Amniotic epithelial cell (primary cell): Measurements from ENCODE around the gene CHP2.
"Not testable (repeated sequence)": the region's sequence is repeated elsewhere in the genome, so short reads cannot be mapped to it uniquely, and the experiment has no call there.

Source experiments
- DNase-seq: peaks from one replicate; pipeline ENCODE4 v3.0.0-alpha.2; 2010; ENCODE audit warnings: low read depth

CHP2 gene

DNA sequence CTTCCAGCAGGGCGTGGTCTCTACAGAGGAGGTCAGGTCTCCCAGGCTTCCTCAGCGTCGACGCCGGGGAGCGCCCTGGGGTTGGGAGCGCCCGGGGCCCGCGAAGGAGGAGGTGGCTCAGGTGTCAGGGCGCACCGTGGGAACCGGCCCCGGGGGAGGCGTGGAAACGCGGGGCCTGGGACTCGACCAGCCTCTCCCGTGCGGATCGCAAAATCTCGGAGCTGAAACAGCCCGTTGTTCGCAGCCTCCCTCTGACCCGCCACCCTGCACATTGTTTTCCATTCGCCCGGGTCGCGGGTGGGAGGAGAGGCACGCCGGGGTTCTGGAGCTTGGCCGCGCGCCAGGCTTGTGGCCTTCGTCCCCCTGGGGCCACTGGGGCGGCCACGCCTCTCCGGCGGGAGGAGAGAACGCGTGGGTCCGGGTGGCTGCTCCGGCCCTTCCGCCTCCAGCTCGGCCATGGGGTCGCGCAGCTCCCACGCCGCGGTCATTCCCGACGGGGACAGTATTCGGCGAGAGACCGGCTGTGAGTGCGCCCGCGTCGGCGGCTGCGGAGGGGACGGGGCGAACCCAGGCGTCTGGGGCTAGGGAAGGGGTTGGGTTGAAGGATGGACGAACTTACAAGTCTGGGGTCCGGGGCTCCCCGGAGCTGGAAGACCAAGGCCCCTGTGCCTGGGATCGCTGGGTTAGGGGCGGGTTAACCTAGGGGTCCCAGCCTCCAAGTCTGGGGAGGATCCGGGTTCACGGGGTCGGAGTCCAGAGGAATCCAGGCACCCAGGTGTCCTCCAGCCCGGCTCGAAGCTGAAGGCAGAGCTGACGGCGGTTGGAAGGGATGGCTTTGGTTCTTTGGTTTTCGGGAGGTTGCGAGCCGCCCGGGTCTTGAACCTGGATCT lies at the start of gene CHP2:
Gene CHP2, plus strand, starts transcription at position 433 of the 890 bp plus-strand sequence. Its CDS starts 24 bp downstream, at position 457.
- no peak for DNase-seq

DNA sequence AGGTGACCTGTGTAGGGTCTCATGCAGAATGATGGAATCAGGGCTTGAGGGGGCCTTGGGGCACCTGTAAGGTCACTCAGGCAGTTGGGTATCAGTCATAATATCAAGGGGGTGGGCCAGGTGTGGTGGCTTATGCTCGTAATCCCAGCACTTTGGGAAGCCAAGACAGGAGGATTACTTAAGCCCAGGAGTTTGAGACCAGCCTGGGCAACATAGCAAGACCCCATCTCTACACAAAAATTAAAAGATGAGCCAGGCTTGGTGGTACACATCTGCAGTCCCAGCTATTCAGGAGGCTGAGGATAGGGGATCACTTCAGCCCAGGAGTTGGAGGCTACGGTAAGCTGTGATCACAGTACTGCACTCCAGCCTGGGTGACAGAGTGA lies 49.3 kb upstream of the CHP2 start:
- no peak for DNase-seq

DNA sequence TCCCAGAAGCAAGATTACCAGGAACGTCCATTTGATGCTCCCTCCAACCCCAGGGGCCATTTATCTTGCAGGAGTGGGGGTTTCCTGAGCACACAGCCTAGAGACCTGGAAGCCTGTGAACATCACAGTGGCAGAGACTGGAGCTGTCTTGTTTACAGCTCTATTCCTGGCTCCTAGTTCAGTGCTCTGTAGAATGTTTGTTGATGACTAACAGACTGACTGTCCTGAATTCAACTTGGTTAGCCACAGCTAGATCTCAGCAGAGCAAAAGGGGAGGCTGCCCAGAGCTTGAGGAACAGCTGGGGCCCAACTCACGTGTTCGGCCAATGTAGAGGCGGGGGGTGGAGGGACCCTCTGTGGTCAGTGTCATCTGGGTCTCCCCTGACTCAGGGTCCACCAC lies 48.4 kb upstream of the CHP2 start:
- DNase-seq = no peak

DNA sequence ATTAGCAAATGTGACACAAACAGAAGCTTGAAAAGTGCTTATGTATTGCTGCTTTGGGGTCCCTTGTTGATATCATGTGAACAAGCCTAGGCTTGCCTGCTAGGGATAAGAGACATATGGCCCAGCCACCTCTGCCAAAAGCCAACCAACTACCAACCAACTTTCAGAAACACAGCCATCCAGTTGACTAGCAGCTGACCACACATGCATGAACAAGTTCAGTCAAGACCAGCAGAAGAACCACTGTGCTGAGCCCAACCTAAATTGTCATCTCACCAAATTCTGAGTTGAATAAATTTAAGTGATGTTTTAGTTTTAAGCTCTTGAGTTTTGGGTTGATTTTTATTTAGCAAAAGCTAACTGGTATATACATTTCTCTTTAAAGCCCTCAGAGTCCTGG lies 45.3 kb upstream of the CHP2 start:
- no peak for DNase-seq

DNA sequence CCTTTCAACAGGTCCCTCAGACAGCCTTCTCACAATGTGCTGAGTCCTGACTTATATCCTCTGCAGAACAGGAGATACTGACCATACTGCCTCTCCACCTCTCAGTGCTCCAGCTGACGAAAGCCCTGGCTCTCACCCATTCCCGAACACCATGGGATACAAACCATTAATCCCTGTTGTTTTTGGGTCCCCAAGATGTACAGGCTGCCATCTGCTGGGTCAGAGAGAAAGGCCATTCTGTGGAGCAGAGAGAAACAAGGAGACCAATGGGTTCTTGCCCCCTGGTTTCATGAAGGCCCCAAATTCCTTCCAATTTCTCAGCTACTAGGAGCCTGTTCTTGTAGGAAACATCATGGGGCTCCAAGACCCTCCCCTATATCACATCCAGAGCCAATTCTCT lies 44.8 kb upstream of the CHP2 start:
- DNase-seq = no peak

DNA sequence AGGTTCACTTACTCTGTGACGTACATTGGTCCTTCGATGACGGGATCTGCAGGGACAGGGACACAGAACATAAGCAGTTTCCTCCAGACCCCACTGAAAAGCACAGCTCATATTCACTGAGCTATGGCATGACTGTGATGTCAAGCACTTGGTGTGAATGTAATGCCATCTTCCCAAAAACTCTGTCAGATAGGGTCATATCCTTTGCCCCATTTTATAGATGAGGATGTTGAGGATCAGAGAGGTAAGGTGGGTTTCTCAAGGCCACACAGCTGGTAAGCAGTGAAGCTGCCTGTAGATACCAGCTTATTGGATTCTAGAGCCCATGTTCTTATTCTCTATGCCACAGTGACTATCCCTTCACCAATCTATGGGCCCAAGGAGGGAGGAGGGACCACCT lies 44.3 kb upstream of the CHP2 start:
- DNase-seq = no peak

DNA sequence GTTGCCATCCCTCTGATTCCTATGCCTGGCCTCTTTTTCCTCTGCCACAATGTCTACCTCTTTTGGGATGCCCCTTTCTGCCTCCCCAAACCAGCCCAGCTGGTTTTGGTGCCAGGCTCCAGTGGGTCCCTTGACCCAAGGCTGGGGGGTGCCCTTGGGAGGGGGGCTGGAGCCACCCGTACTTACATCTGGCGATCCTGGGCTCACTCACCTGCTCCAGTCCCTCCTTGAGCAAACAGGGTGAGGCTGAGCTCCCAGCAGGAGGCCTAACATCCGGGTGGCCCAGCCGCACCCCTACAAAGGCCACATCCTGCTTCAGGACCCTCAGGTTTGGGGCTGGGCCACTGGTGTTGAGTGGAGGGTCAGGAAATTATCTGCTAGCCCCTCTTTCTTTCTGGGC lies 43.0 kb upstream of the CHP2 start:
- DNase-seq = no peak

DNA sequence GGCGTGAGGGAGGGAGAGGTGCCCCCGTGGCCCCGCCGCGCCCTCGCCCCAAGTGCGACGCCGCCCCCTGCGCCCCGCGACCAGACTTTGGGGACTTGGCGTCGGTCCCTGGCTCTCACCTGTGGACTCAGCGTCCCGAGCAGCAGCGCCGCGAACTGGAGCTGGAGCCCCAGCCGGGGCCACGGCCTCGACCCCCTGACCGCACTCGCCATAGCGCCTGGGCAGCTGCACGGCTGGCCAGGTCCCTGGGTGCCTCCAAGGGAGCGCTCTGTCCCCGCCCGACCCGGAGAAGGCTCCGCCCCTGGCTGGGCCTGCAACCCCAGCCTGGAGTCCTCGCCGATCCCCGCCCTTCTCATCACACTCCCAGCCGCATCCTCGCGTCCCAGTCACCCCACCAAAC lies 41.9 kb upstream of the CHP2 start, which contains the start of gene ERN2:
Gene ERN2, minus strand, starts transcription at position 247 of the 400 bp plus-strand sequence. Its CDS starts 35 bp downstream, at position 212.
- no peak for DNase-seq

DNA sequence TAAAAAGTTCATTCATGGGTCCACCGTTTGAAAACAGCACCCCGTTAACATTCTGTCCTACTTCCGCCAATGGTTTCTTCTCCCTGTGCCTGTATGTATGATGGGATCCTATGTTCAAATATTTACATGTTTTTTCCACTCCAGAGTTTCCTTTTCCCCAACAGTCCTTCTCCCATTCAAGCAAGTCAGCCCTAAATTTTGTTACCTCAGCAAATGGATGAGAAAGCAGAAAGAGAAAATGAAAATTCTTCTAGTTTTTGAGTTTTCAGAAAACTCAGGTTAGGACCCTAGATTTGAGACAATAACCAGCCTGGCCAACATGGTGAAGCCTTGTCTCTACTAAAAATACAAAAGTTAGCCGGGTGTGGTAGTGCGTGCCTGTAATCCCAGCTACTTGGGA lies 38.3 kb upstream of the CHP2 start:
- DNase-seq = no peak

DNA sequence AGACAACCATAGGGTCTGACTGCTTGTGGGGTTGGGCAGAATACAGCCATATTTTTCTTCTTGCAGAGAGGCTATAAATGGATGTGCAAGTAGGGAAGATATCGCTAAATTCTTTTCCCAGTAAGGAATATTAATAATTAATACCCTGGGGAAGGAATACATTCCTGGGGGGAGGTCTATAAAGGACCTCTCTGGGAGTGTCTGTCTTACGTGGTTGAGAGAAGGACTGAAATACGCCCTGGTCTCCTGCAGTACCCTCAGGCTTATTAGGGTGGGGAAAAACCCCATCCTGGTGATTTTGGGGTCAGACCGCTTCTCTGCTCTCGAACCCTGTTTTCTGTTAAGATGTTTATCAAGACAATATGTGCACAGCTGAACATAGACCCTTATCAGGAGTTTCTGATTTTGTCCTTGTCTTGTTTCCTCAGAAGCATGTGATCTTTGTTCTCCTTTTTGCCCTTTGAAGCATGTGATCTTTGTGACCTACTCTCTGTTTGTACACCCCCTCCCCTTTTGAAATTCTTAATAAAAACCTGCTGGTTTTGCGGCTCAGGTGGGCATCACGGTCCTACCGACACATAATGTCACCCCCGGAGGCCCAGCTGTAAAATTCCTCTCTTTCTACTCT lies 32.1 kb upstream of the CHP2 start:
- DNase-seq = not testable (repeated sequence)

DNA sequence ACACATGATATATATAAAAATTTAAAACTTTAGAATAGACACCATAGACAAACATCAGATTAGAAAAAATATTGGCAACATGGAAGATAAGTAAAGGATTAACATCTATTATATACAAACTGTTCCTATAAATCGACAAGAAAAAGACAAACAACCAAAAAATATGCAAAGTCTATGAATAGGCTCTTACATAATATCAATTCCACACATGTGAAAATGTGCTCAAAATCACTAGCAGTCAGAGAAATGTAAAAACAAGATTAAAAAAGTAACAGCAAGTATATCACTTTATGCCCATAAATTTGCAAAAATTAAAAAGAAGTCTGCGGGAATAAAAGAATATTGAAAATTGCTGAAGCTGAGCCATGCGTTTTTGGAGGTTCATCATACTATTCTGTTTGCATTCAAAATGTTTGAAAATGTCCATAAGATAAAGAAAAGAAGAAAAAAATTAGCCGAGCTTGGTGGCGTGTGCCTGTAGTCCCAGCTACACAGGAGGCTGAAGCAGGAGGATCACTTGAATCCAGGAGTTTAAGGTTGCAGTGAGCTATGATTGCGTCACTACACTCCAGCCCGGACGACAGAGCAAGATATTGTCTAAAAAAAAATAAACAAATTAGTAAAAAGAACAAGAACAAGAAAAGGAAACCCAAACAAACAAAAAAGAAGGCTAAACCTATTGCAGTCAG lies 30.6 kb upstream of the CHP2 start:
- no peak for DNase-seq

DNA sequence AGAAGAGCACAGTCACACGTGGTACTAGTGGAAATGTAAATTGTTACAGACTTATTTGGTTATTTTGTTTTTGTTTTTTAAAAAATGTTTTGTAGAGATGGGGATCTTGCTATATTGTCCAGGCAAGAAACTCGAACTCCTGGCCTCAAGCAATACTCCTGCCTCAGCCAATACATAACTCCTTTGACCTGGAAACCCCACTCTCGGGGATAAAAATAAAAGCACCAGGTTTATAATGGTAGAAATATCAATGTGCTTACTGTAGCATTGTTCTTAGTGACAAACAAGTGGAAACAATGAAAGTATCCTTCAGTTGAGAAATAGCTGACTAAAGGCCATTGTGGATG lies 30.1 kb upstream of the CHP2 start:
- DNase-seq = no peak

DNA sequence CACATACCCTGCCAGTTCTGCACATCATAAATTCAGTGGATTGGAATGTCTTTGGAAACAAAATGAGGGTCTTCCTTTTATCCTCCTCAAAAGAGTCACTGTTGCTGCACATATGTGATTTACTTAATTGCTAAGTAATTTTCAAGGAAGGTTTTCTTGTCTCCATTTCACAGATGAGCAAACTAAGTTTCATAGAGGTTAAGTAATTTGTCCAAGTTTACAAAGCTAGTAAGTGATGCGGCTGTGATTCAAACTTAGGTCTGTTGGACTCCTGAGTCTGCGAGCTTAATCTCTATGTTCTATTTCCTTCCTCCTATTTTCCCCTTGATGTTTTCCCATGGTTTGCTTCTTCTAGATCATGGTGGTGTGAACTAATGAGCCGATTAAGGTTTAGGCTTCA lies 28.1 kb upstream of the CHP2 start:
- DNase-seq = no peak

DNA sequence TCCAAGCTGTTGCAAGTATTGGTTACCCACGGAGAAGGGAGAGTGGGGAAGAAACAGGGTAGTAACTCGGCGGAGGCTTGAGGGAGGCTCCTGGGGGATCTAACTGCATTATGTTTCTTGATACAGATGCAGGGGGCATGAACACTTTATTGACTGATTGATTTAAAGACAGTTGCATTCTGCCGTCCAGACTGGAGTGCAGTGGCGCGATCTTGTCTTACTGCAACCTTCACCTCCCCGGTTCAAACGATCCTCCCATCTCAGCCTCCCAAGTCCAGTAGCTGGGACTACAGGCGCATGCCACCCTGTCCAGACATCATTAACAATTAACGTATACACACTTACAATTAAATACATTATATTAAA lies 26.7 kb upstream of the CHP2 start:
- DNase-seq = no peak

DNA sequence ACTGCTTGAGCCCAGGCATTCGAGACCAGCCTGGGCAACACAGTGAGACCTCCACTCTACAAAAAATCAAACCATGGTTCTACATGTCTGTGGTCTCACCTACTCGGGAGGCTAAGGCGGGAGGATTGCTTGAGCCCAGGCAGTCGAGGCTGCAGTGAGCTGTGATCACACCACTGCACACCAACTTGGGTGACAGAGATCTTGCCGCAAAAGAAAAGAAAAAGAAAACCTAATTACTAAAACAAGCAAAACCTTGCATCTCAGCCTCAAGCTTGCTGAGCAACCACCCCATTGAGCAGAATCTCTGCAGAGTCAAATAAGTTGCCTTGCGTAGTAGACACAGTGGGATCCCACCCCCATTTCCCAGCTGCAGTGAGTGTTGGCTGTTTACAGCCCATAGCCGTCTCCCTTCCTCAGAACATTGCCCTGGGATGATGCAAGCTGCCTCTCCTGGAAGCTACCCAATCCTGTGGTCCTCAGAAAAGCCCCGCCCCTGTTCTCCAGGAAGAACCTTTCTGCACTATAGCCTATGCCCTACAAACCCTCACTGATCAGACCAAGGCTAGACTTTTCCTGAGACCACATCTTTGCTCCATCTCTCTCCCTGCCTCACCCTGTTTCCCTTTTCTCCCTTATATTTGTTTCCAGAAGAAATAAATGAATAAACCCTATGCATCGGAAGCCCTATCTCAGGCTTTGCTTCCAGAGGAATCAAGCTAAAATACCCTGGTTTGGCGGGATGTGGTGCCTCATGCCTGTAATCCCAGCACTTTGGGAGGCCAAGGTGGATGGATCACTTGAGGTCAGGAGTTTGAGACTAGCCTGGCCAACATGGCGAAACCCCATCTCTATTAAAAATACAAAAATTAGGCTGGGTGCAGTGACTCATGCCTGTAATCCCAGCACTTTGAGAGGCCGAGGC lies 25.1 kb upstream of the CHP2 start:
- peak; percentile 72 for DNase-seq

DNA sequence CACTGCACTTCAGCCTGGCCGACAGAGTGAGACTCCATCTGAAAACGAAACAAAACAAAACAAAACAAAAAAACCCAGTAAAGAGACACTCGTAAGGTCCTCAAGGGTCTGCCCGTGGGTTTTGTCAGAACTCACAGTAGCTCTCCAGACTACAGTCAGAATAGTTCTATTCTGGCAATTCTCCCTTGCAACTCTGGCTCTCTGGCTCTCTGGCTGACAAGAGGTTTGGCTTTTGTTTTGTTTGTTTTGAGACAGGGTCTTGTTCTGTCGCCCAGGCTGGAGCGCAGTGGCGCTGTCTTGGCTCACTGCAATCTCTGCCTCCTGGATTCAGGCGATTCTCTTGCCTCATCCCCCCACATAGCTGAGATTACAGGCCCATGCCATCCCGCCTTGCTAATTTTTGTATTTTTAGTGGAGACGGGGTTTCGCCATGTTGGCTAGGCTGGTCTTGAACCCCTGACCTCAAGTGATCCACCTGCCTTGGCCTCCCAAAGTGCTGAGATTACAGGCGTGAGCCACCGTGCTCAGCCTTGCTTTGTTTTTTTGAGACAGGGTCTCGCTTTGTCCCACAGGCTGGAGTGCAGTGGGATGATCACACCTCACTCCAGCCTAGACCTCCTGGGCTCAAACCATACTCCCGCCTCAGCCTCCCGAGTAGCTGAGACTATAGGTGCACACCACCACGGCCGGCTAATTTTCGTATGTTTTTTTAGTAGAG lies 20.5 kb upstream of the CHP2 start:
- DNase-seq = no peak

DNA sequence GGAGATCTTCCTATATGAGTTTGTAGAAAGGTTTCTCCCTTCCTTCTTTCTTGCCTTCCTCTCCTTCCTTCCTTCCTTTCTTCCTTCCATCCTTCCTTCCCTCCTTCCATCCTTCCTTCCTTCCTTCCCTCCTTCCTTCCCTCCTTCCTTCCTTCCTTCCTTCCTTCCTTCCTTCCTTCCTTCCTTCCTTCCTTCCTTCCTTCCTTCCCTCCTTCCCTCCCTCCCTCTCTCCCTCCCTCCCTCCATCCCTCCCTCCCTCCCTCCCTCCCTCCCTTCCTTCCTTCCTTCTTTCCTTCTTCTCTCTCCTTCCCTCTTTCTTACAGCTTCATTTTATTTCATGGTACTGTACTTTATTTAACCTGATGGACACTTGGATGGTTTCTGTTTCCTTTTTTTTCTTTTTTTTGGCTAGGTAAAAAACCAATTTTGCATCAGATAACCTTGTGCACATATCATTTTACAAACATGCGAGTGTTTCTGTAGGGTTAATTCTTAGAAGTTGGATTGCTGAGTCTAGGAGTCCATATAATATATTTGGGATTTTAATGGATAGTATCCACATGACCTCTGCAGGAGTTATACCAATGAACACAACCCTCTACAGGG lies 17.3 kb upstream of the CHP2 start:
- not testable (repeated sequence) for DNase-seq

DNA sequence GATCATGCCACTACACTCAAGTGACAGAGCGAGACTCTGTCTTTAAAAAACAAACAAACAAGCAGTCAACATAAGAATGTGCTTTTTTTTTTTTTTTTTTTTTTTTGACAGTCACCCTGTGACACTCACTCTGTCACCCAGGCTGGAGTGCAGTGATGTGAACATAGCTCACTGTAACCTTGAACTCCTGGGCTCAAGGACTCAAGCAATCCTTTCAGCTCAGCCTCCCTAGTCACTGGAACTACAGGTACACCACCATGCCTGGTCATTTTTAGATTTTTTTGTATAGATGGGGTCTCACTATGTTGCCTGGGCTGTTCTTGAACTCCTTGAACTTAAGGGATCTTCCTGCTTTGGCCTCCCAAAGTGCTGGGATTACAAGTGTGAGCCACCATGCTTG lies 15.3 kb upstream of the CHP2 start:
- no peak for DNase-seq

DNA sequence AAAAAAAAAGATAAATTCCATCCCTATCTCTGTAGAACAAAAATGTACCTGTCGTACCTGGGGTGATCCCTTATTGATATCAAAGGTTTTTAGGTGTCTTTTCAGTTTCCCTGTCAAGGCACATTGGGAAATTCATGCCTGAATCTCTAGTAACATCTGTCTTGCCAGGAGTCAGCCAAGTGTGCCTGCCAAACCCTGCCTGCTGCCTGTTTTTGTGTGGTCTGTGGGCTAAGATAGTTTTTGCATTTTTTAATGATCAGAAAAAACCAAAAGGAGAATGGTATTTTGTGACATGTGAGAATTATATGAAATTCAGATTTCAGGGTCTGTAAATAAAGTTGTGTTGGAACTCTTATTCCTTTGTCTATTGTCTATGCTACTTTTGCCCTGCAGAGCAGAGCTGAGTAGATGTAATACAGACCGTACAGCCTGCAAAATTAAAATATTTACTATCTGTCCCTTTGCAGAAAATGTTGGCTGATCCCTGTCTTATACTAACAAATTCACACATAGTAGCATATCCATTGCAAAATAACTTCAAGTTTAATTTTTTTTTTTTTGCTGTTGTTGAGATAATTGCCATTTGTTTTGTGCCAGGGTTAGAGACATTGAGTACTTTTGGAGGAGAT lies 13.0 kb upstream of the CHP2 start:
- DNase-seq = no peak

DNA sequence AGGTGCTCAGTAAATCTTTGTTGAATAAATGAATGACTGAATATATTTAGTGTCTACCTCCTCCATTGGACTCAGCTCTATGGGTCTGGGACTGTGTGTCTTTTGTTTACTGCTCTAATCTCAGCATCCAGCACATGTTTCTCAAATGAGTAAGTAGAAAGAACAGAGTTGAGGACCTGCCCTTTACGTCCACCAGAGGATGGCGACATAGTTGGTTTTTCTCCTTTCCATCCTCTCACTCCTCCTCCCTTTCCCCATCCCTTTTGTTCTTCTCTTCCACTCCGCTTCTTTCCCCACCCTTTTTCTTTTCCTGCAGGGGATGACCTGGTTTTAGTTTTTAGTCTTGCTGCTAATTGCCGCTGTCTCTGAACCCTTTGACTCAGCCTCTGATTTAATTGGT lies 12.1 kb upstream of the CHP2 start:
- DNase-seq = no peak

DNA sequence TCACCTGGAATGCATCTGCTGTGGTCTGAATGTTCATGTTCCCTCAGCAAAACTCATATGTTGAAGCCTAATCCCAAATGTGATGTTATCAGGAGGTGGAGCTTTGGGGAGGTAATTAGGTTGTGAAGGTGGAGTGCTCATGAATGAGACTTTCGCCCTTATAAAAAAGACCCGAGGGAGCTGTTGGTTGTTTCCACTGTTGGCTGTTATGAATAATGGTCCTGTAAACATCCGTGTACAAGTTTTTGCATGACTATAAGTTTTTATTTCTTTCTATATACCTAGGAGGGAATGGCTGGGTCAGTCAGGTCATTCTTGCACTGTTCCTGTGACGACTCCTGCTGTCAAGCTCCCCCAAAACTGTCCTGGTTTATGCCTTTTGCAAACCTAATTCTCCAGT lies 9.6 kb upstream of the CHP2 start:
- DNase-seq = no peak
